Type B pancreatic cell (in vitro differentiated cells): ENCODE results near the gene KRTAP4-9. TPM values are rescaled to one million over a fixed set of nuclear protein-coding genes. Genes with fewer than 3 reads are reported as not detected.
A peak's percentile ranks its signal among the peaks of the same experiment; 100 is the strongest.
"Not testable (repeated sequence)": the region's sequence is repeated elsewhere in the genome, so short reads cannot be mapped to it uniquely, and the experiment has no call there.

Source experiments
- DNase-seq: peaks from one replicate; pipeline ENCODE4 v3.0.0; 2021; ENCODE audit warnings: mixed read lengths; ENCODE audit not compliant: unreplicated experiment; ENCODE audit errors: extremely low spot score
- H3K27ac Mint-ChIP-seq: 2 replicates; pipeline ENCODE4 v1.8.0; 2021; ENCODE audit warnings: mild to moderate bottlenecking, mixed read lengths
- H3K27me3 Mint-ChIP-seq: 2 replicates; pipeline ENCODE4 v1.8.0; 2021; ENCODE audit warnings: mixed read lengths
- H3K36me3 Mint-ChIP-seq: 2 replicates; pipeline ENCODE4 v1.8.0; 2021; ENCODE audit warnings: mixed read lengths
- H3K4me1 Mint-ChIP-seq: one replicate; pipeline ENCODE4 v1.8.0; 2021; ENCODE audit warnings: mixed read lengths; ENCODE audit not compliant: unreplicated experiment
- H3K4me3 Mint-ChIP-seq: 2 replicates; pipeline ENCODE4 v1.8.0; 2021; ENCODE audit warnings: mild to moderate bottlenecking, mixed read lengths
- H3K9me3 Mint-ChIP-seq: 2 replicates; pipeline ENCODE4 v1.8.0; 2021; ENCODE audit warnings: mixed read lengths
- CTCF ChIP-seq: fragments of 200-600 bp; sonication (generic); conservative IDR thresholded peaks from 2 replicates; pipeline ENCODE4 v1.5.0; 2021; ENCODE audit warnings: antibody characterized with exemption, mild to moderate bottlenecking
- total RNA-seq: library from RNA; stranded (reverse); gene quantifications from 2 replicates; pipeline ENCODE4 v1.2.1, GENCODE V29; 2021; ENCODE audit warnings: low replicate concordance

The KRTAP4-9 gene
- total RNA-seq, 1 donor from 2014 or later, result not detected

GRCh38 chr17:41071606-41072360 lies 33.4 kb upstream of the KRTAP4-9 start:
- no peak for DNase-seq
- H3K4me3 Mint-ChIP-seq, result no peak overlapping the region
- TF ChIP-seq CTCF, result no peak

GRCh38 chr17:41073676-41074075 lies 31.5 kb upstream of the KRTAP4-9 start:
- no peak for TF ChIP-seq CTCF
- Mint-ChIP-seq H3K36me3 (no peaks in the 10 kb centered on the region), H3K4me3 (no peak overlapping the region), H3K27me3 (peaks cover 4% of the 10 kb centered on the region), H3K4me1 (no peaks in the 10 kb centered on the region), H3K9me3 (no peaks in the 10 kb centered on the region), H3K27ac (no peak overlapping the region)
- DNase-seq, result no peak

More at GRCh38 chr17:41071606-41072360, 33.4 kb upstream of the KRTAP4-9 start:
- H3K27ac Mint-ChIP-seq, result no peak overlapping the region
- peaks cover 4% of the 10 kb centered on the region for H3K27me3 Mint-ChIP-seq
- H3K36me3 Mint-ChIP-seq, result no peaks in the 10 kb centered on the region
- H3K9me3 Mint-ChIP-seq, result no peaks in the 10 kb centered on the region
- peaks cover 9% of the 10 kb centered on the region for H3K4me1 Mint-ChIP-seq

- Mint-ChIP-seq H3K4me3 (no peak overlapping the region), H3K27me3 (peaks cover 4% of the 10 kb centered on the region), H3K36me3 (peaks cover 4% of the 10 kb centered on the region), H3K9me3 (no peaks in the 10 kb centered on the region), H3K27ac (no peak overlapping the region), H3K4me1 (no peaks in the 10 kb centered on the region)
- no peak for DNase-seq
- TF ChIP-seq CTCF, result no peak
Observed at GRCh38 chr17:41076788-41077187, 28.4 kb upstream of the KRTAP4-9 start.

- H3K36me3 Mint-ChIP-seq, result peaks cover 4% of the 10 kb centered on the region
- peaks cover 5% of the 10 kb centered on the region for H3K9me3 Mint-ChIP-seq
- H3K27me3 Mint-ChIP-seq, result no peaks in the 10 kb centered on the region
- TF ChIP-seq CTCF, result no peak
- H3K27ac Mint-ChIP-seq, result peak overlapping the region; percentile 74
- DNase-seq, result no peak
- H3K4me1 Mint-ChIP-seq, result peaks cover 6% of the 10 kb centered on the region
- peak overlapping the region; percentile 21 for H3K4me3 Mint-ChIP-seq
Observed at GRCh38 chr17:41082626-41083025, 22.6 kb upstream of the KRTAP4-9 start.

GRCh38 chr17:41083427-41083826 lies 21.8 kb upstream of the KRTAP4-9 start:
- not testable (repeated sequence) for H3K27me3 Mint-ChIP-seq, H3K9me3 Mint-ChIP-seq

GRCh38 chr17:41084100-41084856 lies 20.9 kb upstream of the KRTAP4-9 start, which contains the start of gene KRTAP4-7:
Gene KRTAP4-7 (plus strand): TSS chr17:41084150. CDS start chr17:41084207, 57 bp downstream.
- H3K27ac Mint-ChIP-seq, H3K9me3 Mint-ChIP-seq, H3K36me3 Mint-ChIP-seq, H3K4me3 Mint-ChIP-seq, H3K27me3 Mint-ChIP-seq, H3K4me1 Mint-ChIP-seq, DNase-seq: not testable (repeated sequence)

More at GRCh38 chr17:41083427-41083826, 21.8 kb upstream of the KRTAP4-9 start:
- DNase-seq, H3K4me1 Mint-ChIP-seq, H3K36me3 Mint-ChIP-seq, H3K27ac Mint-ChIP-seq, H3K4me3 Mint-ChIP-seq: not testable (repeated sequence)

GRCh38 chr17:41088760-41089352 lies 16.3 kb upstream of the KRTAP4-9 start:
- H3K9me3 Mint-ChIP-seq, DNase-seq, H3K4me1 Mint-ChIP-seq, H3K4me3 Mint-ChIP-seq, H3K27ac Mint-ChIP-seq, H3K27me3 Mint-ChIP-seq, H3K36me3 Mint-ChIP-seq: not testable (repeated sequence)
